ENCODE measurements around the gene LNX1. TPM values are rescaled to one million over a fixed set of nuclear protein-coding genes. Genes with fewer than 3 reads are reported as not detected.

Gene LNX1
- total RNA-seq, 1 donor from 2014 or later, result 11.8 TPM

GRCh38 chr4:53455766-53456165, 135.5 kb downstream of the LNX1 start:
- intact Hi-C loops (cut with DNase I), result no loop called here
- no peak for TF ChIP-seq POLR2A (IDR thresholded peaks at IDR 0.05)
- TF ChIP-seq, protein P1, sequence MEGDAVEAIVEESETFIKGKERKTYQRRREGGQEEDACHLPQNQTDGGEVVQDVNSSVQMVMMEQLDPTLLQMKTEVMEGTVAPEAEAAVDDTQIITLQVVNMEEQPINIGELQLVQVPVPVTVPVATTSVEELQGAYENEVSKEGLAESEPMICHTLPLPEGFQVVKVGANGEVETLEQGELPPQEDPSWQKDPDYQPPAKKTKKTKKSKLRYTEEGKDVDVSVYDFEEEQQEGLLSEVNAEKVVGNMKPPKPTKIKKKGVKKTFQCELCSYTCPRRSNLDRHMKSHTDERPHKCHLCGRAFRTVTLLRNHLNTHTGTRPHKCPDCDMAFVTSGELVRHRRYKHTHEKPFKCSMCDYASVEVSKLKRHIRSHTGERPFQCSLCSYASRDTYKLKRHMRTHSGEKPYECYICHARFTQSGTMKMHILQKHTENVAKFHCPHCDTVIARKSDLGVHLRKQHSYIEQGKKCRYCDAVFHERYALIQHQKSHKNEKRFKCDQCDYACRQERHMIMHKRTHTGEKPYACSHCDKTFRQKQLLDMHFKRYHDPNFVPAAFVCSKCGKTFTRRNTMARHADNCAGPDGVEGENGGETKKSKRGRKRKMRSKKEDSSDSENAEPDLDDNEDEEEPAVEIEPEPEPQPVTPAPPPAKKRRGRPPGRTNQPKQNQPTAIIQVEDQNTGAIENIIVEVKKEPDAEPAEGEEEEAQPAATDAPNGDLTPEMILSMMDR (IDR thresholded peaks at IDR 0.05), result no peak
- TF ChIP-seq POLR2AphosphoS5 (IDR thresholded peaks at IDR 0.05; ENCODE audit: insufficient read depth in 1 of 2, low read depth in 1 of 2), result no peak
- no peak for DNase-seq (ENCODE audit: extremely low spot score in 2 of 2)
- Histone ChIP-seq H3K9me3 (no peaks in the 10 kb centered on the region), H3K27me3 (no peaks in the 10 kb centered on the region), H3K36me3 (peaks cover 0 to 33% of the 10 kb centered on the region in 2 donors), H3K4me1 (no peaks in the 10 kb centered on the region), H3K27ac (no peak overlapping the region), H3K4me3 (no peak overlapping the region)

- Histone ChIP-seq H3K4me1 (no peaks in the 10 kb centered on the region), H3K9me3 (no peaks in the 10 kb centered on the region), H3K27ac (no peak overlapping the region), H3K27me3 (no peaks in the 10 kb centered on the region), H3K4me3 (no peak overlapping the region), H3K36me3 (peaks cover 0 to 18% of the 10 kb centered on the region in 2 donors)
- TF ChIP-seq POLR2A (IDR thresholded peaks at IDR 0.05) (no peak), POLR2AphosphoS5 (IDR thresholded peaks at IDR 0.05; ENCODE audit: insufficient read depth in 1 of 2, low read depth in 1 of 2) (no peak)
- TF ChIP-seq, protein P1 (IDR thresholded peaks at IDR 0.05), result no peak
- DNase-seq (ENCODE audit: extremely low spot score in 2 of 2), result no peak
- intact Hi-C loops (cut with DNase I), result no loop called here
Measured at GRCh38 chr4:53453385-53453784, 137.9 kb downstream of the LNX1 start.

GRCh38 chr4:53450773-53451172, 140.5 kb downstream of the LNX1 start:
- Histone ChIP-seq H3K9me3 (no peaks in the 10 kb centered on the region), H3K27ac (peak overlapping the region; percentile 46), H3K36me3 (peaks cover 0 to 18% of the 10 kb centered on the region in 2 donors), H3K4me1 (no peaks in the 10 kb centered on the region), H3K4me3 (no peak overlapping the region), H3K27me3 (no peaks in the 10 kb centered on the region)
- no peak for TF ChIP-seq POLR2A (IDR thresholded peaks at IDR 0.05)
- TF ChIP-seq, protein P1 (IDR thresholded peaks at IDR 0.05), result no peak
- no peak for TF ChIP-seq POLR2AphosphoS5 (IDR thresholded peaks at IDR 0.05; ENCODE audit: insufficient read depth in 1 of 2, low read depth in 1 of 2)
- intact Hi-C loops (cut with DNase I), result no loop called here
- no peak for DNase-seq (ENCODE audit: extremely low spot score in 2 of 2)

DNA sequence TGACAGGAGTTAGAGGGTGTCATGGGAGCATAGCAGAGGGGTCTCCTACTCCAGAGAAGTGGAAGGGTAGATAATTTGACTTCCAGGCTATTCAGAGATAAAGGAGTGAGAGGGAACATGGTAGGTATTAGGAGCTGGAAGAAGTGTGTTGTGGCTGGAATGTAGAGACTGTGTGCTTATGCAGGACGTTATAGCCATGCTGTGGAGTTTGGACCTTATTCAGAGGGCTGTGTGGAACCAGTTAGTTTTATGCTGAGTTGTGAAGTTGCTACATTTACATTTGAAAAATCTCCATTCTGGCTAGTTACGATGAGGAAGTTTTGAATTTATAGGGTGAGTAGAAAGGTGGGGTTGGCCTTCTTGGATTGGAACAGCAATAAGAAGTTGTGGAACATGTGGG, 146.3 kb downstream of the LNX1 start:
- no peak for TF ChIP-seq POLR2A (IDR thresholded peaks at IDR 0.05)
- TF ChIP-seq, protein P1 (IDR thresholded peaks at IDR 0.05), result no peak
- no peak for TF ChIP-seq POLR2AphosphoS5 (IDR thresholded peaks at IDR 0.05; ENCODE audit: insufficient read depth in 1 of 2, low read depth in 1 of 2)
- Histone ChIP-seq H3K9me3 (no peaks in the 10 kb centered on the region), H3K27me3 (no peaks in the 10 kb centered on the region), H3K36me3 (peaks cover 0 to 20% of the 10 kb centered on the region in 2 donors), H3K4me3 (no peak overlapping the region), H3K27ac (no peak overlapping the region), H3K4me1 (no peaks in the 10 kb centered on the region)
- DNase-seq (ENCODE audit: extremely low spot score in 2 of 2), result no peak
- intact Hi-C loops (cut with DNase I), result no loop called here

- H3K4me3 ChIP-seq, result no peak overlapping the region
- intact Hi-C loops (cut with DNase I), result no loop called here
- H3K27ac ChIP-seq, result no peak overlapping the region
- peaks cover 0 to 16% of the 10 kb centered on the region in 2 donors for H3K36me3 ChIP-seq
- H3K4me1 ChIP-seq, result no peaks in the 10 kb centered on the region
- TF ChIP-seq POLR2AphosphoS5 (IDR thresholded peaks at IDR 0.05; ENCODE audit: insufficient read depth in 1 of 2, low read depth in 1 of 2) (no peak), POLR2A (IDR thresholded peaks at IDR 0.05) (no peak)
- TF ChIP-seq, protein P1 (IDR thresholded peaks at IDR 0.05), result no peak
- no peaks in the 10 kb centered on the region for H3K27me3 ChIP-seq
- no peak for DNase-seq (ENCODE audit: extremely low spot score in 2 of 2)
- no peaks in the 10 kb centered on the region for H3K9me3 ChIP-seq
Measured at GRCh38 chr4:53441564-53441963, 149.7 kb downstream of the LNX1 start.

Data from vagina (tissue), 2 donors.